ENCODE measurements around the gene TUBB. TPM values are rescaled to one million over a fixed set of nuclear protein-coding genes. Genes with fewer than 3 reads are reported as not detected.

The TUBB gene
- total and polyA plus RNA-seq, 2 of the 4 experiments (the other 2 are of a cell fraction): 1,401 to 2,004 TPM

DNA sequence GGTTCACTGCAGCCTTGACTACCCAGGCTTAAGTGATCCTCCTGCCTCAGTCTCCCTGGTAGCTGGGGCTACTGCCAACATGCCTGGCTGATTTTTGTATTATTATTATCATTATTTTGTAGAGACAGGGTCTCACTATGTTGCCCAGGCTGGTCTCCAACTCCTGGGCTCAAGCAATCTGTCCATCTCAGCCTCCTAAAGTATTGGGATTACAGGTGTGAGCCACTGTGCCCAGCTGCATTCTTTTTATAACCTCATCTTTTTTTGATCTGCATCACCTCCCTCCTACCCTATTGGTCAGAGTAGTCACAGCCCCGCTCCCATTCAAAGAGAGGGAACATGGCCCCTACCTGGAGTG lies 47.8 kb downstream of the TUBB start:
- TF ChIP-seq CTCF (conservative IDR thresholded peaks at IDR 0.05; ENCODE audit: low read depth, low read length): no peak
- no peak for TF ChIP-seq MAFK (IDR thresholded peaks at IDR 0.05; ENCODE audit: low read depth, low read length)
- no peak for TF ChIP-seq CHD1 (IDR thresholded peaks at IDR 0.05; ENCODE audit: low read depth, low read length)
- no peak for TF ChIP-seq NFE2L2 (IDR thresholded peaks at IDR 0.05; ENCODE audit: low read depth, low read length)
- TF ChIP-seq FOS (IDR thresholded peaks at IDR 0.05; ENCODE audit: low read depth, low read length): no peak
- no peak for TF ChIP-seq CEBPB (IDR thresholded peaks at IDR 0.05; ENCODE audit: low read depth, low read length)
- dilution Hi-C loops (cut with HindIII; ENCODE audit: low sequenced_read_pairs, unreplicated experiment): no loop called here
- no peak for ATAC-seq (ENCODE audit: low read depth)

More for the DNA sequence above, 47.8 kb downstream of the TUBB start:
- H2BK20ac ChIP-seq (ENCODE audit: low read depth, low read length): peak overlapping the region; percentile 100; the same call in 1 of the 2 replicates
- peak overlapping the region; percentile 100; the same call in 1 of the 3 replicates for H2BK15ac ChIP-seq (ENCODE audit: low read depth, low read length)
- no peaks in the 10 kb centered on the region for H3K36me3 ChIP-seq (ENCODE audit: control insufficient read depth, insufficient read depth, low read length)
- no peak overlapping the region; the same call in 1 of the 2 replicates for H4K5ac ChIP-seq (ENCODE audit: low read depth, low read length)
- peak overlapping the region; percentile 96 for H2BK120ac ChIP-seq (ENCODE audit: low read depth, low read length)
- H3K9me3 ChIP-seq (ENCODE audit: control insufficient read depth, insufficient read depth, low read length): no peaks in the 10 kb centered on the region
- no peak overlapping the region for H3K23ac ChIP-seq (ENCODE audit: low read depth, low read length)
- no peak overlapping the region for H2AFZ ChIP-seq (replicated peaks; ENCODE audit: low read length, poor library complexity)
- H3K4me1 ChIP-seq (ENCODE audit: control insufficient read depth, insufficient read depth, low read length): peaks cover 34% of the 10 kb centered on the region
- H4K20me1 ChIP-seq (ENCODE audit: insufficient read depth, low read length): no peaks in the 10 kb centered on the region
- H2BK5ac ChIP-seq (ENCODE audit: low read depth, low read length, poor library complexity, severe bottlenecking): peak overlapping the region; percentile 99
- H4K8ac ChIP-seq (ENCODE audit: low read depth in 2 of 2, low read length in 2 of 2): peak overlapping the region in 1 of 2 experiments; percentile 24; a peak in 2 of 4 replicates
- no peak overlapping the region for H3K56ac ChIP-seq (ENCODE audit: extremely low read depth, insufficient read depth, low read length)
- POLR2A ChIA-PET (ENCODE audit: unreplicated experiment): interaction anchor here (2.4 kb wide), 1 partner anchor 16 kb away, joined by 14 read pairs; no protein-coding TSS in a partner anchor
- no peak overlapping the region for H3K4me3 ChIP-seq (ENCODE audit: insufficient read depth, low read depth, low read length)
- H3K4me2 ChIP-seq (ENCODE audit: low read depth, low read length): no peak overlapping the region
- H2AK5ac ChIP-seq (ENCODE audit: low read depth, low read length): peak overlapping the region; percentile 99
- peak overlapping the region; percentile 98 for H3K14ac ChIP-seq (replicated peaks; ENCODE audit: low read depth, low read length)
- intact Hi-C loops (cut with micrococcal nuclease): loop anchor here (2.0 kb wide), 1 partner anchor 15 kb away; no protein-coding TSS in a partner anchor
- no peak overlapping the region for H3K18ac ChIP-seq (ENCODE audit: low read depth, low read length)
- peaks cover 0 to 26% of the 10 kb centered on the region in 2 experiments; a peak in 3 of 4 replicates for H3K79me1 ChIP-seq (ENCODE audit: low read depth in 1 of 2, low read length in 2 of 2)
- no peak overlapping the region for H2AK9ac ChIP-seq (replicated peaks; ENCODE audit: low read depth, low read length, poor library complexity)
- DNase-seq: no peak
- no TSS peak for BruUV-seq (replicated peaks)
- H3K9ac ChIP-seq (ENCODE audit: low read depth, low read length): no peak overlapping the region
- peak overlapping the region; percentile 7; the same call in 1 of the 2 replicates for H3K27ac ChIP-seq (ENCODE audit: insufficient read depth, low read length)
- H3K27me3 ChIP-seq (ENCODE audit: control insufficient read depth, insufficient read depth, low read length): no peaks in the 10 kb centered on the region
- H3K9me1 ChIP-seq (ENCODE audit: insufficient read depth, low read length): peaks cover 26% of the 10 kb centered on the region
- peak overlapping the region; percentile 99 for H4K91ac ChIP-seq (ENCODE audit: insufficient read depth, low read depth, low read length)
- in situ Hi-C loops (cut with MboI; ENCODE audit: low sequenced_read_pairs): no loop called here
- CTCF ChIA-PET: no interaction called here
- peak overlapping the region; percentile 99 for H3K4ac ChIP-seq (ENCODE audit: low read depth, low read length)
- WGBS, 2 experiments (ENCODE audit: extremely low coverage in 2 of 2, insufficient read length in 1 of 2): no CpG with 5 or more reads among the region's 1 CpG
